GM12872 (cell line): Measurements from ENCODE around the gene TBL3.
A peak's percentile ranks its signal among the peaks of the same experiment; 100 is the strongest.

Experiments
- TF ChIP-seq, protein P1 (sequence below): IDR thresholded peaks from 3 replicates; pipeline ENCODE4 v1.5.1; 2011; ENCODE audit warnings: low read depth, mild to moderate bottlenecking, low read length, moderate library complexity; ENCODE audit not compliant: insufficient read depth

TBL3 gene

DNA sequence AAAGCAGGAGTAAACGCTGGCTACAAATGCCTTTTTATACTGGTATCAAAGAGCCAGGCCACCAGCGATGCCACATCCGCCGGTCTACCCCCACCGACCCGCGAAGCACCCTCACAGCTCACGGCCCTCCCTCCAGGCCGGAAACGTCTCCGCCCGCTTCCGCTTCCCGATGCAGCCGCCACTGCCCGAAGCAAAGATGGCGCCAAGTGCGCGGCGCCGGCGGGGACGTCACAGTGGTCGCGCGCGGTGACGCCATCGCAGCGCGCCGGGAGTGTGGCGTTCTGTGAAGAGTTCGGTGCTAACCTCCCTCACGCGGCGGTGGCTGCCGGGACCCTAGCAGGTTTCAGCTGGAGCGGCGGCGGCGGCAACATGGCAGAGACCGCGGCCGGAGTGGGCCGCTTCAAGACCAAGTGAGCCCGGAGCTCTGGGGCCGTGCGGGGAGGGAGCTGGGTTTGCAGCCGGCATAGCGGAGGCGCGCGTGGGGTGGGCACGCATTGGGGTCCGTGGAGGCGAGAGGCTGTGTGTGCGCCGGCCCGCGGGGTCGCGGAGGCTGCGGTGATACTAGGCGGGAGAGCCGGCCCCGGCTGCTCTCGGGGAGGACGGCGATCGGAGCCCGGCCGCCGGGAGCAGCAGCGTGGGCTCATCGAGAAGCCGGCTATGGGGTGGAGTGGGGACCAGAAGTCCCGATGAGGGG, at the start of gene TBL3:
TBL3 (plus strand) TSS at position 258 of the 694 bp plus-strand sequence; CDS start at position 370, 112 bp downstream.
- TF ChIP-seq, protein P1, sequence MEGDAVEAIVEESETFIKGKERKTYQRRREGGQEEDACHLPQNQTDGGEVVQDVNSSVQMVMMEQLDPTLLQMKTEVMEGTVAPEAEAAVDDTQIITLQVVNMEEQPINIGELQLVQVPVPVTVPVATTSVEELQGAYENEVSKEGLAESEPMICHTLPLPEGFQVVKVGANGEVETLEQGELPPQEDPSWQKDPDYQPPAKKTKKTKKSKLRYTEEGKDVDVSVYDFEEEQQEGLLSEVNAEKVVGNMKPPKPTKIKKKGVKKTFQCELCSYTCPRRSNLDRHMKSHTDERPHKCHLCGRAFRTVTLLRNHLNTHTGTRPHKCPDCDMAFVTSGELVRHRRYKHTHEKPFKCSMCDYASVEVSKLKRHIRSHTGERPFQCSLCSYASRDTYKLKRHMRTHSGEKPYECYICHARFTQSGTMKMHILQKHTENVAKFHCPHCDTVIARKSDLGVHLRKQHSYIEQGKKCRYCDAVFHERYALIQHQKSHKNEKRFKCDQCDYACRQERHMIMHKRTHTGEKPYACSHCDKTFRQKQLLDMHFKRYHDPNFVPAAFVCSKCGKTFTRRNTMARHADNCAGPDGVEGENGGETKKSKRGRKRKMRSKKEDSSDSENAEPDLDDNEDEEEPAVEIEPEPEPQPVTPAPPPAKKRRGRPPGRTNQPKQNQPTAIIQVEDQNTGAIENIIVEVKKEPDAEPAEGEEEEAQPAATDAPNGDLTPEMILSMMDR, result no peak

DNA sequence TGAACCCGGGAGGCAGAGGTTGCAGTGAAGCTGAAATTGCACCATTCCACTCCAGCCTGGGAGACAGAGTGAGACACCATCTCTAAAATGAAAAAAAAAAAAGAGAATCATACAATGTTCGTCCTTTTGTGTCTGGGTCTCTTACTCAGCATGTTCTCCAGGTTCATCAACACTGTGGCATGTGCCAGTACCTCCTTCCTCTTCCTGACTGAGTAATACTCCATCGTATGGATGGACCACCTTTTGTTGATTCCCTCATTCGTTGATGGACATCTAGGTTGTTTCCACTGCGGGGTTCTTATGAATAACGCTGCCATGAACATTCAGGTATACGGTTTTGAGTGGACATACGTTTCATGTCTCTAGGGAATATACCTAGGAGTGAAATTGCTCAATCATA, 49.5 kb upstream of the TBL3 start:
- TF ChIP-seq, protein P1, result no peak

DNA sequence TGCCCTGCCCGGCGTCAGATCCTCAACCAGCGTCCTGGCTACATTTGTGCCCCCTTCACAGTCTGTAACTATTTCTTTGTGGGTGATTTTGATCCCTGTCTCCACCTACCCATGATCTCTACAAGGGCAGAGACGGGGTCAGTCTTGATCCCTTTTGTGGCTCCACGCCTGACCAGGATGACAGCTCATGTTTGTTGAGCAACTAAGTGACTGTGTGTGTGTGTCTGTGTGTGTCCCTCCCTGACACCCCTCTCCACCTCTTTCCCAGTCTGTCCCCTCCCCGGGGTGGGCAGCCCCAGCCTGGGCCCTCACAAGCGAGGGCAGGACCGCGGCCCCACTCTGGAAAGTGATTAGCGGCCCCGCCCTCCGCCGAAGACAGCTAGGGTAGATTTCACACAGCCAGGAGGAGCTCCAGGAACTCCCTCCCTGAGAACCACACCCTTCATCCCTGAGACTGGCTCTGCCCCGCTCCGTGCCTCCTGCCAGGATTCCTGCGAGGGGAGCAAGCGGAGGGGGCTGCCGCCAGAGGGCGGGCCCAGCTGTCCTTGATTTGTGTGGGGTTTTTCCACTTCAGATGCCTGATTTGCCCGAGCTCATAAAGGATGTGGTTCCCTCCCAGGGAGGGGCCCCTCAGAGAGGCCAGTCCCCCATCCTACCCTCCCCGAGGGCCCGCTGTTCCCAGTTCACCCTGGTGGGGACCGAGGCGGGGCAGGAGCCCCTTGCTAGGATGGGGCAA, 48.4 kb upstream of the TBL3 start:
- TF ChIP-seq, protein P1, result peak; percentile 32

DNA sequence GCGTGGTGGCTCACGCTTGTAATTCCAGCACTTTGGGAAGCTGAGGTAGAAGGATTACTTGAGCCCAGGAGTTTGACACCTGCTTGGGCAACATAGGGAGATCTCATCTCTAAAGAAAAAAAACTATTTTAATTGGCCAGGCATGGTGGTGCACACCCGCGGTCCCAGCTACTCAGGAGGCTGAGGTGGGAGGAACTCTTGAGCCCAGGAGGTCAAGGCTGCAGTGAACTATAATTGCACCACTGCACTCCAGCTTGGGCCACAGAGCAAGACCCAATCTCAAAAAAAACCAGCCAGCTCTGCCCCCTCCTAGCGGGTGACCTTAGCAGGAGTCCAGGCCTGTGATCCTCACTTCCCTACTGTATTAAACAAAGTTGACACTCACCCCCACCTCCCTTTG, 47.8 kb upstream of the TBL3 start:
- TF ChIP-seq, protein P1, result no peak

DNA sequence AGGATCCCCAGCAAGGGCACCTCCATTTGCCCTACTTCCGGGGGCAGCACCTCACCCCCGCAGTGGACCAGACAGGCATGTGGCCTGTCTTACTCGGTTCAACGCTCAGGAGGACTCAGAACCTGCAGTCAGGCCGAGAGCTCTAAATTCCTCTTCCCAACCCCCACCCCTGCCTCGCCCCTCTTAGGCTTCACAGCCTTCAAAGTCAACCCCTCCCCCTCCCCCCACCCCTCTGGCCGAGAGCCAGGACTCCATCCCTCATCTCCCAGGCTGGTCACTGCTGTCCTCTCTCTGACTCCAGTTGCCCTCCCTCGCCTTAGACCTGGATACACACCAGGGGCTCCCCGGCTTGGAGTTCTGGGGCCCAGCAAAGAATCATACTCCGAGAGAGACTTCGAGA, 45.6 kb upstream of the TBL3 start:
- TF ChIP-seq, protein P1, result no peak

DNA sequence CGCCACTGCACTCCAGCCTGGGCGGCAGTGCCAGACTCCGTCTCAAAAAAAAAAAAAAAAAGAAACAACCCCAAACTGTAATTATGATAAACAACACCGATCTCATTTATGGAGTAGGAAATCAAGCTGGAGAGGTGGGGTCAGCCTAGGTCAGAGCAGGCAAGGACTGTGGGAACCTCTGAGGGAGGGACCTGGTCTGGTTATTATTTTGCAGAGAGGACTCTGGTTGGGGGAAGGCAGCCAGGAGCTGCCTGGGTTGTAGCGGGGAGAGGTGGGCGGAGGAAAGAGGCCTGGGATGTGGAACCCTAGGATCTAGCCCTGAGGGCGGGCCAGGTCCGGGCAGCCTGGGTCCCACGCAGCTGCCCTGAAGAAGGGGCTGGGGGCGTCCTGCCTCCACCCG, 42.7 kb upstream of the TBL3 start:
- TF ChIP-seq, protein P1, result no peak

DNA sequence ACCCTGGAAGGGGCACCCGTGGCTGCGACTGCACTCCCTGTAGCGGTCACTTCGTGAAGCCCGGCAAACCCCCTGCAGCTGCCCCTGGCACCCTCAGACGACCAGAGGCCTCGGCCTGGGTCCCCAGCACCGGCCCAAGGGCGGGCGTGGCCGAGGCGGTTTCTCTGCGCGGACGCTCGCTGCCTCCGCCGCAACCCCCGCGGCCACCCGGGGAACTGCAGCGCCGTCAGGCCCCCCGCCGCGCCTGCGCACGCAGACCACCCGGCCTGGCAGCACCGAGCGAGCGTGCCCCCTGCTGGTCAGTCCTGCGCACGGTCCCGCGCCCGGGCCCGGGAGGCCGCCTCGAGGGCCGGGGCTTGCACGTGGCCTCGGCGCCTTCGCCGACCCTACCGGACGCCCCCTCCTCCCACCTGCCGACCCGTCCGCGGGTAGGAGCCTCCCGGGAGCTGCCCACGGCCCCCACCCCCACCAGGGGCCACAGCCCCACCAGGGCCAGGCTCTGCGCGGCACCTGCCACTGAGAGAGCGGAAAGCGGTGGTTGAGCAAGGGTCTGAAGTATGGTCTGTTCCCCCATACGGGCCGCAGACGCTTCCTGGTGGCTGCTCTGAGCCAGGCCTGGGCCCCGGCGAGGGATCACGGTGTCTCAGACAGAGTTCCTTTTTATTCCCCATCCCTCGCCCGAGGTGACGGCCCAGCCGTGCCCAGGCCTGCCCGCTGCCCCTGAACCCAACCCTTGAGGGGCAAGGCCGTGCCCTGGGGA, 42.1 kb upstream of the TBL3 start:
- TF ChIP-seq, protein P1, result peak; percentile 86
